ENCODE measurements around the gene MICAL3.
"Not testable (repeated sequence)": the region's sequence is repeated elsewhere in the genome, so short reads cannot be mapped to it uniquely, and the experiment has no call there.

MICAL3 gene

GRCh38 chr22:17948101-17948500 lies 76.3 kb downstream of the MICAL3 start:
- DNase-seq, result no peak

- DNase-seq, result no peak
Measured at GRCh38 chr22:17946662-17947367, 77.5 kb downstream of the MICAL3 start.

- DNase-seq, result no peak
Measured at GRCh38 chr22:17945888-17946648, 78.3 kb downstream of the MICAL3 start.

- DNase-seq, result no peak
Measured at GRCh38 chr22:17945156-17945887, 79.0 kb downstream of the MICAL3 start.

- no peak for DNase-seq
Measured at GRCh38 chr22:17944256-17944655, 80.1 kb downstream of the MICAL3 start.

- no peak for DNase-seq
Measured at GRCh38 chr22:17943533-17944249, 80.7 kb downstream of the MICAL3 start.

GRCh38 chr22:17942721-17943120 lies 81.6 kb downstream of the MICAL3 start:
- no peak for DNase-seq

- DNase-seq, result no peak
Measured at GRCh38 chr22:17941471-17942406, 82.6 kb downstream of the MICAL3 start.

GRCh38 chr22:17939579-17939978 lies 84.8 kb downstream of the MICAL3 start:
- no peak for DNase-seq

GRCh38 chr22:17939011-17939410 lies 85.3 kb downstream of the MICAL3 start:
- no peak for DNase-seq

GRCh38 chr22:17938484-17938924 lies 85.9 kb downstream of the MICAL3 start:
- DNase-seq, result no peak

GRCh38 chr22:17932457-17932856 lies 91.9 kb downstream of the MICAL3 start:
- not testable (repeated sequence) for DNase-seq

GRCh38 chr22:17931400-17931825 lies 92.9 kb downstream of the MICAL3 start:
- no peak for DNase-seq

- DNase-seq, result no peak
Measured at GRCh38 chr22:17930455-17931313, 93.7 kb downstream of the MICAL3 start.

GRCh38 chr22:17929909-17930308 lies 94.5 kb downstream of the MICAL3 start:
- no peak for DNase-seq

- DNase-seq, result no peak
Measured at GRCh38 chr22:17928391-17928790, 96.0 kb downstream of the MICAL3 start.

GRCh38 chr22:17927062-17927461 lies 97.3 kb downstream of the MICAL3 start:
- no peak for DNase-seq

- DNase-seq, result no peak
Measured at GRCh38 chr22:17926516-17926915, 97.8 kb downstream of the MICAL3 start.

- DNase-seq, result no peak
Measured at GRCh38 chr22:17925431-17925841, 98.9 kb downstream of the MICAL3 start.

GRCh38 chr22:17924735-17925364 lies 99.5 kb downstream of the MICAL3 start:
- no peak for DNase-seq

All from activated CD4-positive, alpha-beta T cell treated with anti-CD3 and anti-CD28 coated beads, Interleukin-2, amount 50 U/mL, for 16 hours (primary cell).